ENCODE measurements around the gene HHAT.

HHAT gene

DNA sequence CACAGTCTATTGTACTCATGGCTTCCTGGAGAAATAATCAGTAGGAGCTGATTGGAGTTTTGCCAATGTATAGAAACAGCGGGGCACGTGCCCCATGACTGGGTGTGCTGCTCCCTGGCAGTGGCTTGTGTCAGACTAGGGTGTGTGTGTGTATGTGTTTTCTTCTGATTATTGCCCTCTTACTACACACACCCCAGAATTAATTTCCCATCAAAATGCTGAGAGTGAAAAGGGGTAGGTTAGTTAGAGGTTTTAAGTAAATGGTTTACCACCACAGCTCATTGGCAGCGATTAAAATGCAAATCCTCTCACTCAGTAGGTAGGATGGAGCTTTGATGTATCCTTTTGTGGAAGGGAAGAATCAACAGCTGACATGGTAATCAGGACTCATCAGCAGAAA lies 29.9 kb downstream of the HHAT start:
- no peak overlapping the region for H3K4me3 ChIP-seq (ENCODE audit: low read depth, low read length)
- H3K36me3 ChIP-seq (ENCODE audit: insufficient read depth, low read length), result no peaks in the 10 kb centered on the region
- no peaks in the 10 kb centered on the region for H3K79me2 ChIP-seq (ENCODE audit: control insufficient read depth, insufficient read depth, low read length, unreplicated experiment)
- H3K4me1 ChIP-seq (ENCODE audit: control insufficient read depth, insufficient read depth, low read length, unreplicated experiment), result no peaks in the 10 kb centered on the region
- H2AFZ ChIP-seq (ENCODE audit: low read length, unreplicated experiment), result no peak overlapping the region
- no peaks in the 10 kb centered on the region for H3K27me3 ChIP-seq (ENCODE audit: insufficient read depth, low read length)
- H3K27ac ChIP-seq (ENCODE audit: low read depth, low read length), result no peak overlapping the region

DNA sequence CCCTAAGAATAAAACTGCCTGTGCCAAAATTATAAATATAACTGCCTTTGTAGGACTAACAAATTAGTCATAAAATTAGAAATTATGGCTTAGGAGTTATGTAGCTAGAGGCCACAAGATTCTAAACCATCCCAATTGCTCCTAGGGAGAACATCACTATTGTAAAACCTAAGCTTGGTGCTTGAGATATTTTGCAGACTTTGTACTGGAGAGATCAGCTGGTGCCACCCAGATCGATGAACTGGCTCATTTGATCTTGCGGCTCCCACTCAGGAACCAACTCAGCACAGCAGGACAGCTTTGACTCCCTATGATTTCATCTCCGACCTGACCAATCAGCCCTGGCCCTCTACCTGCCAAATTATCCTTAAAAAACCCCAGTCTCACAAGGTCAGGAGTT lies 30.6 kb downstream of the HHAT start:
- Histone ChIP-seq H2AFZ (ENCODE audit: low read length, unreplicated experiment) (no peak overlapping the region), H3K27ac (ENCODE audit: low read depth, low read length) (no peak overlapping the region), H3K36me3 (ENCODE audit: insufficient read depth, low read length) (no peaks in the 10 kb centered on the region), H3K4me3 (ENCODE audit: low read depth, low read length) (no peak overlapping the region), H3K79me2 (ENCODE audit: control insufficient read depth, insufficient read depth, low read length, unreplicated experiment) (no peaks in the 10 kb centered on the region), H3K4me1 (ENCODE audit: control insufficient read depth, insufficient read depth, low read length, unreplicated experiment) (no peaks in the 10 kb centered on the region), H3K27me3 (ENCODE audit: insufficient read depth, low read length) (no peaks in the 10 kb centered on the region)

DNA sequence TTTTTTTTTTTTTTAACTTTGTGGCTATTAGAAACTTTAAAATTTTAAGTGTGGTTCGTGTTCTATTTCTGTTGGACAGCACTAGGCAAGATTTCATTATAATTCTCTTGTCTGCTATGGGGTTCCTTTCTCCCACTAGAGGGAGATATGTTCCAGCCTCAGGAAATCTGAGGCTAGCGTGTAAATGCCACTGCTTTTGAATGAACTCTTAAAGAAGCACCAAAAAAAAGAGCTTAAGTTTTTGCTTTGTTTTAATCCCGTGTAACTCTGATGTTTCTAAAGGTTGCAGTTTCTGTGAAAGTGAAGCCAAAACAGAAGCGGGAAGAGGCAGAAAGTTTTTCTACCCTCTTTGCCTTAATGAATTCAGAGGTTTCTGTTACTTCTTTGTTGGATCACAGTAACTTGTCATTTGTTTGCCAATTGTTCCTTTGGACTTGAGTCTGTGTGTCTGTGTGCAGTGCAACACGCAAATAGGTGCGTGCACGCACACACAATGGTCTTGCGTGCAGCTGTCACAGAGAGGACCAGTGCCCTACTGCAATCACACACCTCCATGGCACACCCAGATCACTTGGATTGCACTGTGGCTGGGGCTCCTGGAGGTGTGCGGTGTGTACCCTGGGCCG lies 32.3 kb downstream of the HHAT start:
- Histone ChIP-seq H3K79me2 (ENCODE audit: control insufficient read depth, insufficient read depth, low read length, unreplicated experiment) (no peaks in the 10 kb centered on the region), H3K36me3 (ENCODE audit: insufficient read depth, low read length) (no peaks in the 10 kb centered on the region), H3K27ac (ENCODE audit: low read depth, low read length) (no peak overlapping the region), H3K27me3 (ENCODE audit: insufficient read depth, low read length) (no peaks in the 10 kb centered on the region), H3K4me1 (ENCODE audit: control insufficient read depth, insufficient read depth, low read length, unreplicated experiment) (no peaks in the 10 kb centered on the region), H2AFZ (ENCODE audit: low read length, unreplicated experiment) (no peak overlapping the region), H3K4me3 (ENCODE audit: low read depth, low read length) (no peak overlapping the region)

- no peaks in the 10 kb centered on the region for H3K79me2 ChIP-seq (ENCODE audit: control insufficient read depth, insufficient read depth, low read length, unreplicated experiment)
- H3K4me1 ChIP-seq (ENCODE audit: control insufficient read depth, insufficient read depth, low read length, unreplicated experiment), result no peaks in the 10 kb centered on the region
- no peak overlapping the region for H3K4me3 ChIP-seq (ENCODE audit: low read depth, low read length)
- no peak overlapping the region for H3K27ac ChIP-seq (ENCODE audit: low read depth, low read length)
- H3K27me3 ChIP-seq (ENCODE audit: insufficient read depth, low read length), result no peaks in the 10 kb centered on the region
- no peaks in the 10 kb centered on the region for H3K36me3 ChIP-seq (ENCODE audit: insufficient read depth, low read length)
- H2AFZ ChIP-seq (ENCODE audit: low read length, unreplicated experiment), result no peak overlapping the region
Measured at GRCh38 chr1:210361665-210362064, 33.0 kb downstream of the HHAT start.

DNA sequence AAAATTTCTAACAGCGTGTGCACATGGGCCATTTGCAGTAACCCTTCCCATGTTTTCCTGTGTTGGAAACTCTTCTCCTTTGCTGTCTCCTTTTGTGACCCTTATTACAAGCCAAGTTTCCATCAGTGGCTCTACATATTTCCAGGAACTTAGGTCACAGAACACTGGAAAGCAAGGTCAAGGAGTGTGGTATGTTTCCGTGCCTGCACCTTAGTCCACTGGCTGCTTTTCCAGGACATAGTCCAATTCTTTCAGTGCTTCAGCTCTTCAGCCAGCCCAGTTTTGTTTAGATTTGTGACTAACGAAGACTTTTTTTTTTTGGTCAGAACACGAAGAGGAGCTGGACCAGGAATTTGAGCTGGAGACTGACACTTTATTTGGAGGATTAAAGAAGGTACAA lies 33.8 kb downstream of the HHAT start:
- Histone ChIP-seq H2AFZ (ENCODE audit: low read length, unreplicated experiment) (no peak overlapping the region), H3K27ac (ENCODE audit: low read depth, low read length) (no peak overlapping the region), H3K27me3 (ENCODE audit: insufficient read depth, low read length) (no peaks in the 10 kb centered on the region), H3K4me3 (ENCODE audit: low read depth, low read length) (no peak overlapping the region), H3K4me1 (ENCODE audit: control insufficient read depth, insufficient read depth, low read length, unreplicated experiment) (no peaks in the 10 kb centered on the region), H3K36me3 (ENCODE audit: insufficient read depth, low read length) (no peaks in the 10 kb centered on the region), H3K79me2 (ENCODE audit: control insufficient read depth, insufficient read depth, low read length, unreplicated experiment) (no peaks in the 10 kb centered on the region)

DNA sequence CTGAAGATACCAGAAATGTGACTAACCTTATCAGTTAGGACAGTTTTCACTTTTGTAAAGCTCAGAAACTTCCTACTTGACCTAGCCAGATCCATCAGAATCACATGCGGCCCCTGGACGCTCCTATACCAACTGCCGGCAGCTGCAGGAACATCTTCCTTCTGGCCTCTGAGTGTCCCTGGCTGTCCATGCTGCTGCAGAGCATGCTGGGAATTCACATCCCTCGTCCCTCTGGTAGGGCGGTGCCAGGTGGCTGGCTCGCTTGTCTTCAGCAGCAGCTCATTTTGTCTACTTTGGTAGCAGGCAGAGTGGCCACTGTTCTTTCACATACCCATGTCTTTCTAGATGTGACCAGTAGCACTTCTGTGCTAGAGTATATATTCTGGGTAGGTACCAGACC lies 34.4 kb downstream of the HHAT start:
- no peaks in the 10 kb centered on the region for H3K27me3 ChIP-seq (ENCODE audit: insufficient read depth, low read length)
- no peaks in the 10 kb centered on the region for H3K79me2 ChIP-seq (ENCODE audit: control insufficient read depth, insufficient read depth, low read length, unreplicated experiment)
- no peaks in the 10 kb centered on the region for H3K4me1 ChIP-seq (ENCODE audit: control insufficient read depth, insufficient read depth, low read length, unreplicated experiment)
- H3K36me3 ChIP-seq (ENCODE audit: insufficient read depth, low read length), result no peaks in the 10 kb centered on the region
- H3K4me3 ChIP-seq (ENCODE audit: low read depth, low read length), result no peak overlapping the region
- H2AFZ ChIP-seq (ENCODE audit: low read length, unreplicated experiment), result no peak overlapping the region
- no peak overlapping the region for H3K27ac ChIP-seq (ENCODE audit: low read depth, low read length)

DNA sequence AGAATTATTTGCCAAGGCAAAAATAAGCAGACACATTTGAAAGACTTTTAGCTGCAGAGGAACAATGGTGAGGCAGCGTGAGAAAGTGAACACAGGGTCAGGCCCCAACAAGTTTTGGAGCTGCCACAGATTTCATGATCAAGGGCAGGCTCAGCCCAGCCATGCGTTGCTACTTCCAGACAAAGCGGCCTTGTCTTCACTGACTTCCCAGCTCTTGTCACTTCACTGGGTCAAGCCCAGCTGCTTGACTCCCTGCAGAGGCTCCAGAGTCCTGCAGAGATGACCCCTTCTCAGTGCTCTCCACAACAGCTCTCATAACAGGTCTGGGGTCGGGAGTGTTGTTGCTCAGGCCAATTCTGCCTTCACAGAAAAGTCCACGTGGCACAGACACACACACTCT lies 35.8 kb downstream of the HHAT start:
- H2AFZ ChIP-seq (ENCODE audit: low read length, unreplicated experiment), result no peak overlapping the region
- H3K27me3 ChIP-seq (ENCODE audit: insufficient read depth, low read length), result no peaks in the 10 kb centered on the region
- no peaks in the 10 kb centered on the region for H3K36me3 ChIP-seq (ENCODE audit: insufficient read depth, low read length)
- no peaks in the 10 kb centered on the region for H3K79me2 ChIP-seq (ENCODE audit: control insufficient read depth, insufficient read depth, low read length, unreplicated experiment)
- no peak overlapping the region for H3K27ac ChIP-seq (ENCODE audit: low read depth, low read length)
- H3K4me1 ChIP-seq (ENCODE audit: control insufficient read depth, insufficient read depth, low read length, unreplicated experiment), result no peaks in the 10 kb centered on the region
- H3K4me3 ChIP-seq (ENCODE audit: low read depth, low read length), result no peak overlapping the region

GRCh38 chr1:210366767-210367166 lies 38.1 kb downstream of the HHAT start:
- Histone ChIP-seq H3K4me1 (ENCODE audit: control insufficient read depth, insufficient read depth, low read length, unreplicated experiment) (no peaks in the 10 kb centered on the region), H3K36me3 (ENCODE audit: insufficient read depth, low read length) (no peaks in the 10 kb centered on the region), H3K27me3 (ENCODE audit: insufficient read depth, low read length) (no peaks in the 10 kb centered on the region), H3K79me2 (ENCODE audit: control insufficient read depth, insufficient read depth, low read length, unreplicated experiment) (no peaks in the 10 kb centered on the region), H3K4me3 (ENCODE audit: low read depth, low read length) (no peak overlapping the region), H2AFZ (ENCODE audit: low read length, unreplicated experiment) (no peak overlapping the region), H3K27ac (ENCODE audit: low read depth, low read length) (no peak overlapping the region)

- Histone ChIP-seq H2AFZ (ENCODE audit: low read length, unreplicated experiment) (no peak overlapping the region), H3K4me1 (ENCODE audit: control insufficient read depth, insufficient read depth, low read length, unreplicated experiment) (no peaks in the 10 kb centered on the region), H3K27ac (ENCODE audit: low read depth, low read length) (no peak overlapping the region), H3K36me3 (ENCODE audit: insufficient read depth, low read length) (no peaks in the 10 kb centered on the region), H3K79me2 (ENCODE audit: control insufficient read depth, insufficient read depth, low read length, unreplicated experiment) (no peaks in the 10 kb centered on the region), H3K4me3 (ENCODE audit: low read depth, low read length) (no peak overlapping the region), H3K27me3 (ENCODE audit: insufficient read depth, low read length) (no peaks in the 10 kb centered on the region)
Measured at GRCh38 chr1:210367566-210367965, 38.9 kb downstream of the HHAT start.

DNA sequence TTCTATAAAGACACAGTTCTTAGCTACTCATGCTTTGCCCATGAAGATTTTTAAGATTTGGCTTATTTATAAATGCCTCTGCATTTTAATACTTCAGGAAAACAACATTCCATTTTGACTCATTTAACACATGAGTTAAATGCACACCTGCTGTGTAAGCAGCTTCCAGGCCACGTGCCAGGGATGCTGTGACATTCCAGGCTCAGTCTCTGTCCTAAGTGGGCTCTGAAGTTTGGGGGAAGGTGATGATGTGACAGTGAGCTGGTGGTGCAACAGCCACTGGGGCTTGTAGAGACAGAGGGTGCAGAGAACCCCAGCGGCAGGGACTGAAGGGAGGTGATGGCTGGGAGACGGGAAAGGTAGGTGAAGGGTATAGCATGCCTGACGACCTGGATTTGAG lies 40.7 kb downstream of the HHAT start:
- H3K27me3 ChIP-seq (ENCODE audit: insufficient read depth, low read length), result no peaks in the 10 kb centered on the region
- no peaks in the 10 kb centered on the region for H3K36me3 ChIP-seq (ENCODE audit: insufficient read depth, low read length)
- H3K79me2 ChIP-seq (ENCODE audit: control insufficient read depth, insufficient read depth, low read length, unreplicated experiment), result no peaks in the 10 kb centered on the region
- no peak overlapping the region for H3K4me3 ChIP-seq (ENCODE audit: low read depth, low read length)
- H2AFZ ChIP-seq (ENCODE audit: low read length, unreplicated experiment), result no peak overlapping the region
- no peak overlapping the region for H3K27ac ChIP-seq (ENCODE audit: low read depth, low read length)
- peaks cover 10% of the 10 kb centered on the region for H3K4me1 ChIP-seq (ENCODE audit: control insufficient read depth, insufficient read depth, low read length, unreplicated experiment)

DNA sequence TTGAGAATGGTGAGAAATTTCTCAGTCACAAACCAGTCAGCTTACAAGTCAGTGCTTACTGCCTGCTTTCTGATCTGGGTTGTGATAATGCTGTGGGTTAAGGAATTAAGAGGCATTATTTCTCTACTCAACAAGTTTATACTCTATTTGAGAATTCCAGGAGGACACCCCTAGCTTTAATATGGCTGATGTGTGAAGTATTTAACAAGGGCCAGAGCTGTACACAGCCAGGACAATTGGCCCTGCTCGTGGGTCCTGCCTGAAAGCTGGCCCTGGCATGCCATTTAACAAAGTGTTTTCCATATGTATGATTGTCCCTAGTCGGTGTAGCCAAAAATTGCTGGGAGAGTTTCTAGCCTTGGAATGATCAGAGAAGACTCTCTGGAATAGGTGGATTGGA lies 43.2 kb downstream of the HHAT start:
- no peak overlapping the region for H3K4me3 ChIP-seq (ENCODE audit: low read depth, low read length)
- no peaks in the 10 kb centered on the region for H3K79me2 ChIP-seq (ENCODE audit: control insufficient read depth, insufficient read depth, low read length, unreplicated experiment)
- H3K36me3 ChIP-seq (ENCODE audit: insufficient read depth, low read length), result no peaks in the 10 kb centered on the region
- peaks cover 28% of the 10 kb centered on the region for H3K4me1 ChIP-seq (ENCODE audit: control insufficient read depth, insufficient read depth, low read length, unreplicated experiment)
- H3K27ac ChIP-seq (ENCODE audit: low read depth, low read length), result no peak overlapping the region
- no peaks in the 10 kb centered on the region for H3K27me3 ChIP-seq (ENCODE audit: insufficient read depth, low read length)
- no peak overlapping the region for H2AFZ ChIP-seq (ENCODE audit: low read length, unreplicated experiment)

Measured in ACC112 (cell line).